ENCODE results near the gene USPL1. TPM values are rescaled to one million over a fixed set of nuclear protein-coding genes. Genes with fewer than 3 reads are reported as not detected.

The USPL1 gene
- polyA plus RNA-seq, 2 of the 4 experiments (the other 2 are of a cell fraction) = 7.6 to 22.7 TPM

- Histone ChIP-seq H3K4me2 (peak overlapping the region; percentile 97), H3K4me3 (peak overlapping the region; percentile 74), H3K9me3 (no peaks in the 10 kb centered on the region), H3K27ac (peak overlapping the region; percentile 96 to 98), H3K4me1 (peaks cover 19% of the 10 kb centered on the region; the same call in 2 of the 3 replicates)
- FAIRE-seq (no peak), DNase-seq (ENCODE audit: low read depth in 1 of 2, low spot score in 1 of 2) (no peak), ATAC-seq (no peak)
- WGBS (ENCODE audit: missing lambda C conversion rate) = 10% methylated on average over 7 of the region's 7 CpGs
- TF ChIP-seq EHF (CRISPR knock-in tag; IDR thresholded peaks at IDR 0.05) = no peak
- ChIA-PET POLR2A (interaction anchor here (0.6 to 2.7 kb wide), 3 partner anchors 124 to 161 kb away, joined by 3 to 17 read pairs (median 7); partner anchors contain the start of gene HMGB1), CTCF (interaction anchor here (1.3 kb wide), 1 partner anchor 9 kb away, joined by 3 read pairs; no protein-coding TSS in a partner anchor)
Observed at GRCh38 chr13:30615866-30616541, 1.7 kb upstream of the USPL1 start.

GRCh38 chr13:30616927-30617314, 799 bp upstream of the USPL1 start:
- WGBS (ENCODE audit: missing lambda C conversion rate) = 1% methylated on average over 12 of the region's 12 CpGs
- Histone ChIP-seq H3K4me2 (peak overlapping the region; percentile 97), H3K4me1 (peaks cover 20% of the 10 kb centered on the region; the same call in 2 of the 3 replicates), H3K9me3 (no peaks in the 10 kb centered on the region), H3K27ac (peak overlapping the region; percentile 96 to 98), H3K4me3 (peak overlapping the region; percentile 74)
- FAIRE-seq = no peak
- peak; percentile 49 to 88 for DNase-seq (ENCODE audit: low read depth in 1 of 2, low spot score in 1 of 2)
- peak; percentile 86 for TF ChIP-seq USF2 (IDR thresholded peaks at IDR 0.05)
- peak; percentile 66 for TF ChIP-seq POLR2A (IDR thresholded peaks at IDR 0.05; ENCODE audit: low read length)
- TF ChIP-seq BCL3 (IDR thresholded peaks at IDR 0.05) = no peak; the same call in 2 of the 3 replicates
- no peak for TF ChIP-seq NFE2L2 (conservative IDR thresholded peaks at IDR 0.05; ENCODE audit: low read length)
- no peak for TF ChIP-seq HOXB5 (CRISPR knock-in tag; IDR thresholded peaks at IDR 0.05)
- POLR2A ChIA-PET = interaction anchor here (0.6 to 2.7 kb wide), 17 partner anchors 8 to 485 kb away, joined by 3 to 17 read pairs (median 5); partner anchors contain the start of genes HMGB1 and UBE2L5
- peak; percentile 72 to 75 for ATAC-seq
- CTCF ChIA-PET = interaction anchor here (0.7 to 1.0 kb wide), 2 partner anchors 15 to 249 kb away, joined by 3 read pairs; no protein-coding TSS in a partner anchor

- FAIRE-seq = no peak
- CTCF ChIA-PET = interaction anchor here (0.6 kb wide), 1 partner anchor 37 kb away, joined by 3 read pairs; no protein-coding TSS in a partner anchor
- POLR2A ChIA-PET = interaction anchor here (0.6 to 2.7 kb wide), 8 partner anchors 17 to 486 kb away, joined by 3 to 10 read pairs (median 6); partner anchors contain the start of gene UBE2L5
Observed at GRCh38 chr13:30618186-30618929, 638 bp downstream of the USPL1 start.

GRCh38 chr13:30618930-30619279, 1.2 kb downstream of the USPL1 start:
- no peak for FAIRE-seq
- 3% methylated on average over 3 of the region's 3 CpGs for WGBS (ENCODE audit: missing lambda C conversion rate)
- TF ChIP-seq EHF (CRISPR knock-in tag; IDR thresholded peaks at IDR 0.05) (no peak), BCL3 (IDR thresholded peaks at IDR 0.05) (no peak), HOXB13 (CRISPR knock-in tag; IDR thresholded peaks at IDR 0.05; ENCODE audit: low read depth) (no peak), USF2 (IDR thresholded peaks at IDR 0.05) (no peak), TP53 (CRISPR knock-in tag; IDR thresholded peaks at IDR 0.05) (no peak), CBX2 (IDR thresholded peaks at IDR 0.05; ENCODE audit: borderline replicate concordance, low read depth) (no peak), JUN (IDR thresholded peaks at IDR 0.05) (no peak), RARB (CRISPR knock-in tag; IDR thresholded peaks at IDR 0.05) (no peak), ZSCAN20 (CRISPR knock-in tag; IDR thresholded peaks at IDR 0.05) (no peak), RFX5 (IDR thresholded peaks at IDR 0.05) (no peak), RNF2 (IDR thresholded peaks at IDR 0.05; ENCODE audit: borderline replicate concordance, low read depth) (no peak), ZNF302 (CRISPR knock-in tag; IDR thresholded peaks at IDR 0.05) (no peak), CBX8 (IDR thresholded peaks at IDR 0.05) (no peak), MAX (IDR thresholded peaks at IDR 0.05) (no peak), ZC3H11A (IDR thresholded peaks at IDR 0.05) (no peak)
- H3K9me3 ChIP-seq = no peaks in the 10 kb centered on the region
- ChIA-PET CTCF (no interaction called here), POLR2A (interaction anchor here (2.7 kb wide), 1 partner anchor 197 kb away, joined by 10 read pairs; the partner anchor contains the start of gene UBE2L5)
- DNase-seq (ENCODE audit: low read depth in 1 of 2, low spot score in 1 of 2) = no peak
- ATAC-seq = no peak
- peaks cover 20% of the 10 kb centered on the region; the same call in 2 of the 3 replicates for H3K4me1 ChIP-seq
- H3K4me3 ChIP-seq = peak overlapping the region; percentile 82
- H3K27ac ChIP-seq = peak overlapping the region; percentile 97 to 98
- peak overlapping the region; percentile 94 for H3K4me2 ChIP-seq

More at GRCh38 chr13:30618186-30618929, 638 bp downstream of the USPL1 start:
- Histone ChIP-seq H3K4me2 (peak overlapping the region; percentile 94), H3K27ac (peak overlapping the region; percentile 97 to 98), H3K4me1 (peaks cover 20% of the 10 kb centered on the region; the same call in 2 of the 3 replicates), H3K4me3 (peak overlapping the region; percentile 82), H3K9me3 (no peaks in the 10 kb centered on the region)
- TF ChIP-seq TP53 (CRISPR knock-in tag; IDR thresholded peaks at IDR 0.05) (no peak), KDM1A (IDR thresholded peaks at IDR 0.05; ENCODE audit: low read depth) (no peak)
- WGBS (ENCODE audit: missing lambda C conversion rate) = under 1% methylated on average over 21 of the region's 21 CpGs
- DNase-seq (ENCODE audit: low read depth in 1 of 2, low spot score in 1 of 2) = no peak
- ATAC-seq = peak in 1 of 2 experiments; percentile 1; a peak in 2 of 6 replicates

All from A549 (cell line).